Stimulated activated CD4-positive, alpha-beta T cell treated with anti-CD3 and anti-CD28 coated beads, Interleukin-15, amount 100 ng/mL, for 1 hour (primary cell): ENCODE data around the gene NOXRED1.

Experiments used
- DNase-seq, 2 donors: peaks; one replicate each; pipeline ENCODE4 v3.0.0-alpha.2; 2020; ENCODE audit warnings: low read depth in 1 of 2, low spot score in 1 of 2

The NOXRED1 gene

DNA sequence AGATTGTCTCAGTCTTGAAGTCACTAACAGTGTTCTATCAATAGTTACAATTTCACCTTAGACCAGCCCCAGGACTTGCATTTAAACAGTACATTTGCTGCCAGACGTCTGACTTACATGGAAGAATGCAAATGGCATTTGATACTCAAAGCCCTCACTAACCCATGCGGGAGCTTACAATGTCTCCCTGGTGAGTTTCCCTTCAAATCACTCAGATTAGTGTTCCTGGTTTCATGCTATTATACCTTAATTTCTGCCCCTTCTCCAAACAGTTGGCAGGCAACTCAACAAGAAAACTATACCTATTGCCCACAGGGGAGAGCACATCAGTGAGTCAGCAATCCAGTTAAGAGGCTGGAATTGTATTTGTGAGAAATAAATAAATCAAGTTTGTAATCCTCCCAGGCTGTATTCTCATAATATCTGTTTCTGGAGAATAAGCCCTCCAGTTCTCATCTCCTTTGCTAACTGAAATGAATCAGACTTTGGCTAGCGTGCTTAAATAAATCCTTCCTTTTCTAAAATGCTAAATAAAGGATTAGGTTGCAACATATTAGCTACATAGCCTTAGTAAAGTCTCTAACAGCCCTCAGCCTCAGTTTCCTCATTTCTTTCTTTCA is 78.8 kb downstream of the NOXRED1 start:
- DNase-seq = no peak
